OCI-LY3 (cell line): Measurements from ENCODE around the gene BMS1.

Experiments used
- EZH2phosphoT487 ChIP-seq: fragments of 200-600 bp; shearing (Covaris generic); IDR thresholded peaks from 2 replicates; pipeline ENCODE4 v1.6.1; 2018; ENCODE audit warnings: antibody characterized with exemption, mixed run types, low read depth
- TF ChIP-seq, protein P1 (sequence below): fragments of 200-600, 300-600 bp; sonication (generic); IDR thresholded peaks from 2 replicates; pipeline ENCODE4 v1.5.1; 2014; ENCODE audit warnings: antibody characterized with exemption, low read length, low read depth

- TF ChIP-seq, protein P1, sequence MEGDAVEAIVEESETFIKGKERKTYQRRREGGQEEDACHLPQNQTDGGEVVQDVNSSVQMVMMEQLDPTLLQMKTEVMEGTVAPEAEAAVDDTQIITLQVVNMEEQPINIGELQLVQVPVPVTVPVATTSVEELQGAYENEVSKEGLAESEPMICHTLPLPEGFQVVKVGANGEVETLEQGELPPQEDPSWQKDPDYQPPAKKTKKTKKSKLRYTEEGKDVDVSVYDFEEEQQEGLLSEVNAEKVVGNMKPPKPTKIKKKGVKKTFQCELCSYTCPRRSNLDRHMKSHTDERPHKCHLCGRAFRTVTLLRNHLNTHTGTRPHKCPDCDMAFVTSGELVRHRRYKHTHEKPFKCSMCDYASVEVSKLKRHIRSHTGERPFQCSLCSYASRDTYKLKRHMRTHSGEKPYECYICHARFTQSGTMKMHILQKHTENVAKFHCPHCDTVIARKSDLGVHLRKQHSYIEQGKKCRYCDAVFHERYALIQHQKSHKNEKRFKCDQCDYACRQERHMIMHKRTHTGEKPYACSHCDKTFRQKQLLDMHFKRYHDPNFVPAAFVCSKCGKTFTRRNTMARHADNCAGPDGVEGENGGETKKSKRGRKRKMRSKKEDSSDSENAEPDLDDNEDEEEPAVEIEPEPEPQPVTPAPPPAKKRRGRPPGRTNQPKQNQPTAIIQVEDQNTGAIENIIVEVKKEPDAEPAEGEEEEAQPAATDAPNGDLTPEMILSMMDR: no peak
- no peak for TF ChIP-seq EZH2phosphoT487
Measured at GRCh38 chr10:42876476-42876875, 93.9 kb downstream of the BMS1 start.
